Pancreas (tissue), 10 donors: ENCODE data around the gene MILR1. TPM values are rescaled to one million over a fixed set of nuclear protein-coding genes. Genes with fewer than 3 reads are reported as not detected.
"Not testable (repeated sequence)": the region's sequence is repeated elsewhere in the genome, so short reads cannot be mapped to it uniquely, and the experiment has no call there.

ENCODE experiments used
- ATAC-seq, 4 donors: fragments of 200-7000 bp; cut with Tn5 transposase; one replicate each; pipeline versions ENCODE4 v1.8.0 to v1.9.1; 2020; ENCODE audit warnings: mild to moderate bottlenecking in 4 of 4, moderate library complexity in 4 of 4
- DNase-seq, 6 donors: peaks; one replicate each; pipeline ENCODE4 v3.0.0-alpha.2; 2020
- FAIRE-seq: peaks from 2 replicates; lab custom pipeline; 2012; peaks lifted over from hg19 to GRCh38; lab: Jason Lieb, UNC
- H3K27ac ChIP-seq, 4 donors: fragments of 200-600 bp; sonication (generic); 1 replicate in 3 of 4; 2 replicates in 1 of 4; pipeline versions ENCODE4 v1.5.0 to v1.8.0; 2020
- H3K27me3 ChIP-seq, 4 donors: fragments of 200-600 bp; one replicate each; pipeline ENCODE4 v1.8.0; 2021
- H3K36me3 ChIP-seq, 3 donors: fragments of 200-600 bp; sonication (generic) in 1 of 3; one replicate each; pipeline versions ENCODE4 v1.5.0 to v1.8.0; 2020 to 2021
- H3K4me1 ChIP-seq, 3 donors: fragments of 200-600 bp; one replicate each; pipeline ENCODE4 v1.8.0; 2021
- H3K4me3 ChIP-seq, 4 donors: fragments of 200-600 bp; sonication (generic) in 2 of 4; one replicate each; pipeline versions ENCODE4 v1.5.0 to v1.8.0; 2020 to 2021
- H3K9me3 ChIP-seq, 4 donors: fragments of 200-600 bp; one replicate each; pipeline ENCODE4 v1.8.0; 2021
- WGBS, 2 donors: extraction: QIAGEN DNeasy Blood & Tissue Kit; methylation state at CpG; one replicate each; pipeline ENCODE4 v1.1.7; 2013; 5-methylcytosine and 5-hydroxymethylcytosine counted together
- intact Hi-C, 3 donors: fragments of 100-400 bp; cut with DNase I; formaldehyde crosslinking; loops; one replicate each; pipeline versions ENCODE4 v1.11.1 to v1.14.2; 2022
- polyA plus RNA-seq, 2 donors: library from polyadenylated mRNA; stranded (reverse); fragments of 200-250 nt; gene quantifications; one replicate each; pipeline ENCODE4 v1.2.3, GENCODE V29; 2013
- total RNA-seq, 6 donors: library from RNA; stranded (reverse); fragmentation: NEBNext Ultra II Directional in 4 of 6; extraction: Animal tissue kit (Norgen Biotek cat#: 25700) in 4 of 6; gene quantifications; one replicate each; pipeline versions ENCODE4 v1.2.1 to v1.2.4, GENCODE V29; 2021 to 2023
- TF ChIP-seq, protein P1 (sequence below), 4 donors: fragments of 200-600 bp; sonication (generic) in 3 of 4; IDR thresholded peaks; one replicate each; pipeline versions ENCODE4 v1.5.0 to v1.8.0; 2021; ENCODE audit warnings: antibody characterized with exemption in 4 of 4
- donor health status: healthy with polysubstance abuse.
- donor health status: DM: no; HTN: no; CAD: no; lungs with moderate emphysema.
- donor health status: DM: no; HTN: no; CAD: no.
- donor health status: control.
- donor health status: control.
- donor health status: Bipolar disorder and iron deficiency.
- donor health status: DM: yes; HTN: yes; CAD: no.
- donor health status: DM: no; HTN: no; CAD: no.
- donor health status: DM: no; HTN: no; CAD: no.
- donor health status: DM: yes; HTN: yes; CAD: no.

The MILR1 gene
- total and polyA plus RNA-seq, 8 donors, result 0.51 to 6.3 (median 1.3) TPM

DNA sequence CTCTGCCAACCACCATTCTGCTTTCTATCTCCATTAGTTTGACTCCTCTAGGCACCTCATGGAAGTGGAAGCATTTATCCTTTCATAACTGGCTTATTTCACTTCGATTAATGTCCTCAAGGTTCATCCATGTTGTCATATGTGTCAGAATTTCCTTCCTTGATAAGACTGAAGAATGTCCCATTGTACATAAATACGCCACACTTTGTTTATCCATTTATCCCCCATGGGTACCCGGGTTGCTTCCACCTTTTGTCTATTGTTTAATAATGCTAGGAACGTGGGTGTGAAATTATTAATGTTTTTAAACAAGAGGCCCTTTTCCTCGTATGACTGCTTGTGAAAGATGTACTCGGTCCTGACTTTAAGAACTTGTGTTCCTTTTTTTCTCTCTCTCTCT, 12.9 kb downstream of the MILR1 start:
- ATAC-seq (no peak), DNase-seq (no peak), FAIRE-seq (no peak)
- Histone ChIP-seq H3K9me3 (no peaks in the 10 kb centered on the region), H3K4me3 (no peak overlapping the region), H3K36me3 (no peaks in the 10 kb centered on the region), H3K4me1 (no peaks in the 10 kb centered on the region), H3K27ac (no peak overlapping the region), H3K27me3 (no peaks in the 10 kb centered on the region)
- 67 to 69% methylated on average over 6 of the region's 6 CpGs for WGBS, 2 donors
- TF ChIP-seq, protein P1, sequence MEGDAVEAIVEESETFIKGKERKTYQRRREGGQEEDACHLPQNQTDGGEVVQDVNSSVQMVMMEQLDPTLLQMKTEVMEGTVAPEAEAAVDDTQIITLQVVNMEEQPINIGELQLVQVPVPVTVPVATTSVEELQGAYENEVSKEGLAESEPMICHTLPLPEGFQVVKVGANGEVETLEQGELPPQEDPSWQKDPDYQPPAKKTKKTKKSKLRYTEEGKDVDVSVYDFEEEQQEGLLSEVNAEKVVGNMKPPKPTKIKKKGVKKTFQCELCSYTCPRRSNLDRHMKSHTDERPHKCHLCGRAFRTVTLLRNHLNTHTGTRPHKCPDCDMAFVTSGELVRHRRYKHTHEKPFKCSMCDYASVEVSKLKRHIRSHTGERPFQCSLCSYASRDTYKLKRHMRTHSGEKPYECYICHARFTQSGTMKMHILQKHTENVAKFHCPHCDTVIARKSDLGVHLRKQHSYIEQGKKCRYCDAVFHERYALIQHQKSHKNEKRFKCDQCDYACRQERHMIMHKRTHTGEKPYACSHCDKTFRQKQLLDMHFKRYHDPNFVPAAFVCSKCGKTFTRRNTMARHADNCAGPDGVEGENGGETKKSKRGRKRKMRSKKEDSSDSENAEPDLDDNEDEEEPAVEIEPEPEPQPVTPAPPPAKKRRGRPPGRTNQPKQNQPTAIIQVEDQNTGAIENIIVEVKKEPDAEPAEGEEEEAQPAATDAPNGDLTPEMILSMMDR (IDR thresholded peaks at IDR 0.05), result no peak
- intact Hi-C loops, result no loop called here

DNA sequence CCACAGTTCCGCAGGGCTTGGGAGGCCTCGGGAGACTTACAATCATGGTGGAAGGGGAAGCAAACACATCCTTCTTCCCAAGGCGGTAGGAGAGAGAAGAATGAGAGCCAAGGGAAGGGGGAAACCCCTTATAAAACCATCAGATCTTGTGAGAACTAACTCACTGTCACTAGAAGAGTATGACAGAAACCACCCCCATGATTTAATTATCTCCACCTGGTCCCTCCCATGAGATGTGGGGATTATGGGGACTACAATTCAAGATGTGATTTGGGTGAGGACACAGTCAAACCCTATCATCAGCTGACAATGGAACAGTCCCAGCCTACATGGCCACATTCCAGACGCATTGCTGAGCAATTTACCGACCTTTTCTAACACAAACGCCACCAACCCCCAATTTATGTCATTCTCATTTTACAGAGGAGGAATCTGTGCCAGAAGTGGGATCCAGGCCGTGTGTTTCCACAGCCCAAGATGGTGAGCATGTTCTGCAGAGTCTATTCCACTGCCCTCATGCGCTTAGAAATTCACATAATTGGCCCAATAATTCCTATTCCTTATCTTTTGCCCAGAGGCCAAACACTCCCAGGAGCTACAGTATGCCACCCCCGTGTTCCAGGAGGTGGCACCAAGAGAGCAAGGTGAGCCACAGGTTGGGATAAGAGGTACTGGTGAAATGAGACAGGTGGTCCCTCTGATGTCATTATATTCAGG, 17.3 kb downstream of the MILR1 start:
- Histone ChIP-seq H3K27me3 (no peaks in the 10 kb centered on the region), H3K9me3 (no peaks in the 10 kb centered on the region), H3K4me3 (no peak overlapping the region), H3K4me1 (no peaks in the 10 kb centered on the region), H3K36me3 (no peaks in the 10 kb centered on the region), H3K27ac (no peak overlapping the region)
- ATAC-seq, result no peak
- TF ChIP-seq, protein P1 (IDR thresholded peaks at IDR 0.05), result no peak
- DNase-seq, result no peak
- WGBS, 2 donors, result 54 to 65% methylated on average over 9 of the region's 9 CpGs
- no peak for FAIRE-seq
- intact Hi-C loops, result no loop called here

DNA sequence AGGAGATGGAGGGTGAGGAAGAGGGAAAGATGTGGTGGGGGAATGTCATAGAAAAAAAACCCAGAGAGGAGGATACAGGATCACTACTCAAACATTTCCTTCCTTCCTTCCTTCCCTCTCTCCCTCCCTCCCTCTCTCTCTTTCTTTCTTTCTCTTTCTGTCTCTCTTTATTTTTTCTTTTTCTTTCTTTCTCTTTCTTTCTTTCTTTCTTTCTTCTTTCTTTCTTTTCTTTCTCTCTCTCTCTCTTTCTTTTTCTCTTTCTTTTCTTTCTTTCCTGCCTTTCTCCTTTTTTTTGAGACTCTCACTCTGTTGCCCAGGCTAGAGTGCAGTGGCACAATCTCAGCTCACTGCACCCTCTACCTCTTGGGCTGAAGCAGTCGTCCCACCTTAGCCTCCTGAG, 17.9 kb downstream of the MILR1 start:
- FAIRE-seq, H3K9me3 ChIP-seq, H3K4me3 ChIP-seq, intact Hi-C loops, H3K27me3 ChIP-seq, H3K4me1 ChIP-seq, ATAC-seq, H3K27ac ChIP-seq, DNase-seq, H3K36me3 ChIP-seq: not testable (repeated sequence)
- WGBS, 2 donors, result 44 to 50% methylated on average over 1 of the region's 1 CpG

DNA sequence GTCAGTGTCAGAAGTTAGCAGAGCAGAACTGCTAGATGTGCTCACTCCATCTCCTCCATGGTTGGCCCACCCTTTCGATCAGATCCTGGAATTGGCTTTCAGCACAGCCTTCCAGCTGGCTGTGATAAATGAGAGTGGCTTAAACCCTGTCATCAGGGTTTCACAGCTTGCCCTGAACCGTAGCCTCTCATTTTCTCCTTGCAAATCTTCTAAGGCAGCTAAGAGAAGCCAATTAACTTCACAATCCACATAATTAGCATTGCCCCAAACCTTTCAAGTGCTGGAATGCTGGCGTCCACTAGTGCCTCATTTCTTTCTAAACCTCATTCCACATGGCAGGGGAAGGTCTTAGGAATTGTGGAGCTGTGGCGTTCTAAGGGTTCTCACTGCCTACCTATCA, 21.7 kb downstream of the MILR1 start:
- Histone ChIP-seq H3K4me1 (no peaks in the 10 kb centered on the region), H3K27me3 (no peaks in the 10 kb centered on the region), H3K4me3 (no peak overlapping the region), H3K9me3 (no peaks in the 10 kb centered on the region), H3K36me3 (no peaks in the 10 kb centered on the region), H3K27ac (no peak overlapping the region)
- 72 to 74% methylated on average over 4 of the region's 4 CpGs for WGBS, 2 donors
- TF ChIP-seq, protein P1 (IDR thresholded peaks at IDR 0.05), result no peak
- FAIRE-seq, result no peak
- ATAC-seq, result no peak
- DNase-seq, result no peak
- intact Hi-C loops, result no loop called here

DNA sequence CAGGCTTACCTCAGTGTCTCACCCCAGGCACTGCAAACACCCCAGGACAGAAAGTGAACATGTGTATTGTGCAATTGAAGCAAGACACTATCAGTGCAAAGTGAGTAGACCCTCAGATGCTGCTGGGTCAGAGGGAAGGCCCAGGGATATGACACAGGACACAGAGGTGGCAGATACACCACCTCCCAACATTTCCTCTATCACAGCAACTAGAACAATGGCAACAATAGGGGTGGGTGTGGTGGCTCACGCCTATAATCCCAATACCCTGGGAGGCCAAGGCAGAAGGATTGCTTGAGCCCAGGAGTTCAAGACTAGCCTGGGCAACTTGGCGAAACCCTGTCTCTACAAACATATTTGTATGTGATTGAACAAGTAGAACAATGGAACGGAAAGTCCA, 22.5 kb downstream of the MILR1 start:
- 78 to 92% methylated on average over 3 of the region's 3 CpGs for WGBS, 2 donors
- intact Hi-C loops, result no loop called here
- H3K9me3 ChIP-seq, result no peaks in the 10 kb centered on the region
- DNase-seq (no peak), ATAC-seq (no peak), FAIRE-seq (no peak)
- TF ChIP-seq, protein P1 (IDR thresholded peaks at IDR 0.05), result no peak
- no peak overlapping the region for H3K27ac ChIP-seq
- no peak overlapping the region for H3K4me3 ChIP-seq
- H3K36me3 ChIP-seq, result no peaks in the 10 kb centered on the region
- no peaks in the 10 kb centered on the region for H3K4me1 ChIP-seq
- H3K27me3 ChIP-seq, result no peaks in the 10 kb centered on the region
